NCI-H774 (cell line): ENCODE data around the gene EMC8.
"Not testable (repeated sequence)": the region's sequence is repeated elsewhere in the genome, so short reads cannot be mapped to it uniquely, and the experiment has no call there.

ENCODE experiments used
- DNase-seq: peaks from one replicate; lab custom pipeline; 2025; lab: John Stamatoyannopoulos, UW

EMC8 gene

DNA sequence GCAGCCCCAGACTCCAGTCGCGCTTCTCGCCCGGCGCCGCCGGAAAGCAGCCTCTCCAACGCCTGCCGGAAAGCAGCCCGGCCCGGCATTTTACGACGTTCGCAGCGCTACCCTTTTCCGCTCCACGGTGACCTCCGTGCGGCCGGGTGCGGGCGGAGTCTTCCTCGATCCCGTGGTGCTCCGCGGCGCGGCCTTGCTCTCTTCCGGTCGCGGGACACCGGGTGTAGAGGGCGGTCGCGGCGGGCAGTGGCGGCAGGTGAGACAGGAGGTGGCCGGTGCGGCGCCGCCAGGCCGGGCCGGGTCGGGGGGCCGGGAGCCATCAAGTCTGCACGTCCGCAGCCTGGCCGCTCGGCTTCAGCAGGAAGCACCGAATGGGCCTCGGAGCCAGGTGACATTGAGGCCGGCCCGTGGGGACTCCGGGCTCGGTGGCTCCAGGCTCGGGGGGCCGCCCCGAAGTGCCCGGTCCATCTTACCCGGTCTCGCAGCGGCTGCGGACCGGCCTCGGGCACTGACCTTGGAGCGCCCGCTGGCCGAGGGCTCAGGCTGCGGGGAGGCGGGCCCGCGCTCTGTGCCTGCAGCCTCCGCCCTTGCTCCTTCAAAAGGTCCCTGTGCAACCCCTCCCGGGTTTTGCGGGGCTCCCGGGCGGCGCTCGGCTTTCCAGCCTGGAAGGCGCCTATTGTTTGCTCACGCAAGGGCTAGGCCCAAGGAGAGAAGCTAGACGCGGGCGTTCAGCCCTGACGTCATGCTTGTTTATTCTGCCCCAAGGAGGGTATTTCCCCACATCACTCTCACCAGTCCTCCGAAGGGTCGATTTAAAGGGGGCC is at the start of gene EMC8, which contains the start of gene COX4I1:
EMC8 (minus strand) TSS at position 48 of the 824 bp plus-strand sequence. CDS start 249 bp downstream, outside the sequence.
COX4I1 (plus strand) TSS at position 199 of the 824 bp plus-strand sequence. CDS start 1,511 bp downstream, outside the sequence.
- peak; percentile 62 for DNase-seq

DNA sequence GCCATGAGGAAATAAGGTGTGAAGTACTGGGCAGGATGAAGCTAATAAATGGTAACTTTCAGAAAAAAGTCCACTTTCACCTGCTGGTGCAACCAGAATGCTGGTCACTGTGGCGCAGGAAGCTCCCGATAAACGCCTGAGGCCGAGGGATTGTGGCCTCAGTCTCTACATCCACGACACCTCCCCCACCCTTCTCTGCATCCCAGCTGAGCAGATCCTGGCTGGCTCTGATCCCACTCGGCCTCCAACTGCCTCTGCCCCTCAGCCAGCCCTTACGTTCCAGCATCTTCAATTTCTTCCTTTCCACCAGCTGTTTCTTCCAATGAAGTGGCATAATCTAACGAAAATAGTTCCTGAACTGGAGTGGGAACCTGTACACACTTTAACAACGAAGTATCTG is 49.6 kb upstream of the EMC8 start:
- no peak for DNase-seq

DNA sequence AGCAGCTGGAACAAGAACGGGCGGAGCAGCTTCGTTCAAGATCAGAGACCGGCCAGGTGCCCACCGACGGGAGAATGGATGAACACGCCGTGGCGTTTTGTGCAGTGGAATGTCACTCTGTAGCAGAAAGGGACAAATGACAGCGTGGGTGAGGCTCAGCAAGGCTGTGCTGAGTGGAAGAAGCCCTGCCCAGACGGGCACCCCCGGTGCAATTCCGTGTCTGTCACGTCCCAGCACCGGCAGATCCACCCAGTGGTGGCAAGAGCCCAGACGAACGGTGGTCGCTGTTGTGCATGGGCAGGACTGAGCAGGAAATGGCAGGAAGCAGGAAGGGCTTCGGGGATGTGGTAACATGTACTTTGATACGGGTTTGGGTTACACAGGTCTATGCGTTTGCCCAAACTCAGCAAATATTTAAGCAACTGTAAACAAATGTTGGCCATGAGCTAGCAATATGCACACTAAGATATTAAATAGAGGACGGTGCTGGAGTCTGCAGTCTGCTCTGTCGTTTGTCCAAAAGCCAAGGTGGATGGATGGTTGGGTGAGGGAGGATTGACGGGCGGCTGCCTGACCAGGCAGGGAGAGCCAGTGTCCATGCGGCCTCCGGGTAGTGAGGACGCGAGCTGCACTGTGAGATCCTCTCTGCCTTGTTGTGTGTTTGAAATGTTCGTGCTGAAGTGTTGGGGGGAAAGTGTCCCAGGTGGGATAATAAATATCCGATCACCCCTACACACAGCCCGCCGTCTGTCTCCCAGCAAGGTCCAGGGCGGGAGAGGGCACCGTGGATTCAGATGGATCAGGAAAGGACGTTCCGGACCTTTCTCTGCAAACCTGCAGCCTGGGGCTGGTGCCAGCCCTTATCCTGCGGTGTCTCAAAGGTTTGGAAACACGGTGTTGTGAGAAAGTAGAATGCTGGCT is 48.6 kb upstream of the EMC8 start:
- no peak for DNase-seq

DNA sequence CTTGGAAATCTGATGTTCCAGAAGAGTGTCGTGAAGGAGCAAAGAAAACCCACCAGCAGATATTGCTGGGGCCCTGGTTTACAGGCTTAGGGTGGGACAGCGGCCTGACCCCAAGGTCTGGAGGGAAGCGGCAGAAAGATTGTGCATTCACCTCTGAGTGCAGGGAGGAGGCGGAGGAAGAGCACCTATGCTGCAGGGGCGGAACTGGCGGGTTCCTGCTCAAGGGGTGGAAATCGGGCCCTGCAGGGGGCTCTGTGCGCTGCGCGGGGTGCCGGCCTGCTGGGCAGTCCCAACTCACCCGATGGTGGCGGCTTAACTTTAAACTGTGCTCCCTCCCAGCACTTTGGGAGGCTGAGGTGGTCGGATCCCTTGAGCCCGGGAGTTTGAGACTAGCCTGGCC is 47.7 kb upstream of the EMC8 start:
- no peak for DNase-seq

DNA sequence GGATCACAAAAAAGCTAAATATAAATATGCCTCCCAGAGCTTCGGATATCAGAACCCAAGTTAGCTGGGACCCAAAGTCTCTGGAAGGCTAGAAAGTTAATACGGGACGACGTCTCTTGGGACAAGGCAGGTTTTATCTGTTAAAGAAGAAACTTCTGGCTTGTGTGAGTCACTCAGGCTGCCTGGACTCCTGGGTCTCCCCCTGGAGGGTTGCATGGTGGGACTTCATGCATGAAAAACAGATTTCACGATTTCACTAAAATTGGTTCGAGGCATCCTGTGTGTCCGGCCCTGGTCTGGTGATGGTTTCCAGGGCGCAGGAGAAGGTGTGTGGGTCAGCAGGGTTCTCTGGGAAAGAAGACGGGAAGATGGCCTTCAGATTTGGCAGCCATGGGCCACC is 47.1 kb upstream of the EMC8 start:
- DNase-seq, result no peak

DNA sequence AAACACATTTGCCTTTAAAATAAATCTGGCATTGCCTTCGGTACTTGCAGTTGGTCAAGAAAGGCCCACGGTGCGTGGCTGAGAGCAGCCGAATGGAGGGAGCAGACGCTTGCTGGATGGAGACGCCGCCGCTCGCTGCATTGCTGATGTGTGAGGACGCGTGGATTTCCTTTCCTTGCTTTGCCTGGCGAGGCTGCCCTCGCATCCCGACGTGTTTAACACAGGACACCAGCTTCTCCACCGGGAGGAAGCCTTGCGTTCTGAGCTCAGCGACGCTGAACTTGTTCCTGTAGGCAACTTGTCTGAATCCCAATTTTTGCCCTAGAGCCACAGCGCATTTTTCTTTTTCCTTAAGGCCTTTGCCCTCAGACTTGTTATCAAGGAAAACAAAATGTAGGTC is 45.9 kb upstream of the EMC8 start:
- DNase-seq, result no peak

DNA sequence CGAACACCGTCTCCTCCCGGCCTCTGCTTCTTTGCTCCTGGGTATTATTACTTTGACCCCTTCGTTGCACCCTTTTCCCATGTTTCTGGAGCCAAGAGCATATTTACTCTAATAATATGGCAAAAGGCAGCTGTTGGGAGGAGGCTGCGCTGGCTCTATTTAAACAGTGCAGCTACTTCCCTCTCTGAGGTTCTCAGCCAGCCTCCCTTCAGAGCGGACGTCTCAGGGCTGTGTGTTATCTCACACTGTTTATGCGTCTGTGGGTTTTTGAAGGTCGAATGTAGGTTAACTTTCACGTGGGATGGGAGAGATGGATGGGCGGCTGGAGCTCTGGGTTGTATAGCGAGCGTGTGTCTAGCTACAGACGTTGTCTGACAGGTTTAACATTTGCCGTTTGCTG is 45.4 kb upstream of the EMC8 start:
- no peak for DNase-seq

DNA sequence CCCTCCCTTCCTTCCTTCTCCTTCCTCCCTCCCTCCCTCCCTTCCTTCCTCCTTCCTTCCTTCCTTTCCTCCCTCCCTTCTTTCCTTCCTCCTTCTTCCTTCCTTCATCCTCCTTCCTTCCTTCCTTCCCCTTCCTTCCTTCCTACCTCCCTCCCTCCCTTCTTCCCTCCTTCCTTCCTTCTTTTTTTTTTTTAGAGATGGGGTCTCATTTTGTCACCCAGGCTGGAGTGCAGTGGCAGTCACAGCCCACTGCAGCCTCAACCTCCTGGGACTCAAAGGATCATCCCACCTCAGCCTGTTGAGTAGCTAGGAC is 44.8 kb upstream of the EMC8 start:
- DNase-seq, result no peak

DNA sequence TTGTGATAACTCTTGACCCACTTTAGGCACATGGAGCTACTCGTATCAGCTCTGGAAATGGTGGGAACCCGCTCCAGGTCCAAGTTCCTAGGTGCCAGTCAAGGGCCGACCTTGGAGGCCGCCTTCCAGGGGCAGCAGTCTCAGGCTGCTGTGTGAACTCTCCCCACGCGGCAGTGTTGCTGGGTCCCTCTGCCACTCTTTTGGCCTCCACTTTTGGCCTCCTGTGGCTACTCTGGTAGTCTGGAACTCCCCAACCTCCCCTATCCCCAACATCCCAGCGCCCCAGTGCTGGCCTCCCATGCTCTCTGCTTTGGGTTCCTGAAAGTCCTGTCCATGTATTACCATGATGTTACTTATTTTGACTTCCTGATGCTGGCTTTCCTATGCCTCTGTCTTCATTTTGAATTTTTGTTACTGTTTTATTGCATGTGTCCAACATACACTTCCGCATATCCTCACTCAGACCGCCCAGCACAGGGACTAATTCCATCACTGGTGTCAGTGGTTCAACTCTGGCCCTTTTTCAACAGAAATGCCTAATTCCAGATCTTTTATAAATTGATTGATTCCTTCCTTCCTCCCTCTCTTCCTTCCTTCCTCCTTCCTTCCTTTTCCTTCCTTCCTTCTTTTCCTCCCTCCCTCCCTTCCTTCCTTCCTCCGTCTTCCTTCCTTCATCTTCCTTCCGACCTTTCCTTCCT is 44.3 kb upstream of the EMC8 start:
- DNase-seq, result no peak

DNA sequence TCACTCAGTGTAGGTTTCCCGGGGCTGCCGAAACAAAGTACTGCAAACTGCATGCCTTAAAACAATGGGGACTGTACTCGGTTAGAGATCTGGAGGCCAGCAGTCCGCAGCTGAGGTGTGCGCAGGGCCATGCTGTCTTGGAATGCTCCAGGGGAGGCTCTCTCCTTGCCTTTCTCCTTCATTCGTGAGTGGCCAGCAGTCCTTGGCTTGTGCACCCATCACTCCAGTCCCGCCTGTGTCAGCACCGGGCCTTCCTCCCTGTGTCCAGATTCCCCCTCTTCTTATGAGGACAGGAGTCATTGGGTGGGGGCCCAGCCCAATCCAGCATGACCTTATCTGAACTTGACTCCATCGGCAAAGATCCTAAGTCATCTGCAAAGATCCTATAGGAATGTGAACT is 43.5 kb upstream of the EMC8 start:
- no peak for DNase-seq

DNA sequence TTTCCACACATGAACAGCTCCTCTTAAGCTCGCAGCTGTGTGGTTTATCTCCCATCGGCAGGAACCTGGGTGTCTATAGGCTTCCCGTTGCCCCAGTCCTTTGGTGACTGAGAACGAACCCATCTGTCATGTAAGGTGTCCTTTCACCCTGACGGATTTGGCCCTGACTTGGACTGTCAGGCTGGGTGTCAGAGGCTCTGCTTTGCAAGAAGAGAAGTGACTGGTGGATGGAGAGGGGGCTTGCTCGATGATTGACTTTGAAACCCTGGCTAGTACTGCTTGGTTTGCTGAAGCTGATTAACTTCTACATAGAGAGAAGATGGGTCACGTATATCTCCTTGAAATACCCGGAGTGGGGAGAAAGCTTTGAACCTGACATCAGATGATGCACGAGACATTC is 43.1 kb upstream of the EMC8 start:
- no peak for DNase-seq

DNA sequence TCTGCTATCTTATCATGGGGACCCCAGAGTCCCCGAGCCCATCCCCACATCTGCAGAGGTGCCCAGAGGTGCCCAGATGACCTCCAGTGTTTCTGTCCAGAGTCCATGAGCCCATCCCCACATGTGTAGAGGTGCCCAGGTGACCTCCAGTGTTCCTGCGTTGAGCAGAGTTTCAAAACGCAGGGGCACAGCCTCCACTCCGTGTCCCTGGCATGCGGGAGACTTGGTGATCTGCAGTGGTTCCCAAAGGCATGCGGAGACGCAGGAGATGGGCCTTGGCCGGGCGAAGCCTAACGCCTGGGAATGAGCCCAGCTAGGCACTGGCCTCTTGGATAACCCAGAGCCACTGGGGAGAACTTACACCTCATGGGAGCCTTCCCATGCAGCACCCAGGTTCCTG is 41.5 kb upstream of the EMC8 start:
- no peak for DNase-seq

DNA sequence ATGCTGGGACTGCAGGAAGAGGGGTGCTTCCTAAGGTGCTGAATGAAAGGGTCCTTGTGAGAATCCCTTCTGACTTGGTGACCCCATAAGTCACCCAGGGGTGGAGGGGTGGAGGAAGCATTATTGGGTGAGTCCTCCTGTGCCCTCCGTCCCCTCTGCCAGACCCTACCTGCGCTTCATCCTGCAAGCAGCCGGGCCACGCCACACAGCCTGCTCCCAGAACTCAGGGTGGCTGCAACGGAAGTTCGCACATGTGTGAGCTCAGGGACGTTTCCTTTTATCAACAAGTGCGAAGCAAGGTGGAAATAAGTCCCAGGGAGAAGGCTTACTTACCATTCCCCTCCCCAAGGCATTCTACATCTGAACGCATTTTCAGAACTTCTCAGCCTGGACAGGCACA is 41.1 kb upstream of the EMC8 start:
- DNase-seq, result no peak

DNA sequence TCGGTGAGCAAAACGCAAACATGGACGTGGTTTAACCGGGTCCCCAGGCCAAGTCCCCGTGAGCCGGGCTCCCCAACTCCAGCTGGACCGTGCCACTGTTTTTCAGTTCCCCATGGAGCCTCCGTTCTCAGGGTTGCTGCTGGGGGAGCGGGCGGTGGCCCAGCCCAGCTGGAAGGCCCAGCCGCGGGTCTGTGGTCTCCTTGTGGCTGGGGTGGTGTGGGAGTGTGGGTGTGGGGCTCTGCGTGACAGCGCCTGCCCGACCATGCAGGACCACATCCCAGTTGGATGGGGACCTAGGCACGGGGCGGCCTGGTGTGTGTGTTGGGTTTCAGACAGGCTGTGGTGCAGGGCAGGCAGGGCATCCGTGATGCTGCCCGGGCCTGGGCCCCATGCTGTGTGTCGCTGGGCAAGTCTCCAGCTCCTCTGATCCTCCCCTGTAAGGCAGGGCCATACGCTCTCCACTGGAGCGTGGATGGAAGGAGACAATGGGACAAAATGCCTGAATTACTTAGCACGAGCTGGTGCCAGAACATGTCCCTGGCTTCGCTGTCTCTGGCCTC is 40.4 kb upstream of the EMC8 start:
- DNase-seq, result no peak

DNA sequence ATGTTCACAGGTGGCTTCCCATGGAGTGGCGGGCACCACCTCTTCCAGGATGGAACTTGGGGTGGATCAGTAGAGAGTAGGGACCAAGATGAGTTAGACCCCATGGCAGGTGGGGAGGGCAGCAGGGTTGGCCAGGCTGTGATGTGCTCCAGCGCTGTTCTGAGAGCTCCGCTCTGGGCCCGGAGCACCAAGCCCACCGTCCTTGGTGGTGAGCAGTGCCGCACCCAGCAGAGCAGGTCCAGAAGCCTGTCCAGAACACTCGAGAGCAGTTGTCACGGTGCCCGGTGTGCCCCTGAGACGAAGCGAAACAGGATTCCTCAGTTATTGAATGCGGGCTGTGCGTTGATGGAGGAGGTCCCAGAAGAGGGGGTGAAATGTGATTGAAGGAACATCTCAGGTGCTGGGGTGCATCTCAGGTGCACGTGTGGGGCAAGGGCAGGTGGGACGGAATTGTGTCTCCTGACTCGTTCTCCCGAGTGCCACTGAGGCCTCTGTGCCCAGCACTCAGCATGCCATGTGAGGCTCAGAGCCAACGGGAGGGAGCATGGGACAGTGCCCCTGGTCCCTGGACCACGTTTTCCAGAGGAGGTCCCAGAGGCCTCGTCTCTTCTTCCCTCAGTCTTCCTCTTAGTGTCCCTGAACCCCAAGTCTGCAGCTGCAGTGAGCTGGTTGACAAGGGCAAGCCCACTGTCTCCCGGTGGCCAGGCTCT is 39.7 kb upstream of the EMC8 start:
- DNase-seq, result no peak

DNA sequence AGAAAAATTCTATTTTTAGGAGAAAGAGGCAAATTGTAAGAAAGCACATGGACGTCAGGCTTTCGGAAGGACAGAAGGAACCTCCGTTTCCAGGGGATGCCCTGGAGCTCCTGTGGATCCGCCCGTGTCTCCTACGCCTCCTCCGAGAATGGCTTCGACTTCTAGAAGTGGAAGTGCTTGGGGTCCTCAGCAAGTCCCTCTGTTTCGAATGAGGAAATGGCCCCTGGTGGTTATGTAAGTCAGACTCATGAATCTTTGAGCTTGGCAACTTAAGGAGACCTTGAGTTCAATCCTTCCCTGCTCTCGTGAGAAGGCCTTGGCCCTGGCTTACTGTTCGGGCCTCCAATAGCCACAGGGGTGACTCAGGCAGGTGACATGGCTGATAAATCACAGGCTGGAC is 39.0 kb upstream of the EMC8 start:
- DNase-seq, result no peak

DNA sequence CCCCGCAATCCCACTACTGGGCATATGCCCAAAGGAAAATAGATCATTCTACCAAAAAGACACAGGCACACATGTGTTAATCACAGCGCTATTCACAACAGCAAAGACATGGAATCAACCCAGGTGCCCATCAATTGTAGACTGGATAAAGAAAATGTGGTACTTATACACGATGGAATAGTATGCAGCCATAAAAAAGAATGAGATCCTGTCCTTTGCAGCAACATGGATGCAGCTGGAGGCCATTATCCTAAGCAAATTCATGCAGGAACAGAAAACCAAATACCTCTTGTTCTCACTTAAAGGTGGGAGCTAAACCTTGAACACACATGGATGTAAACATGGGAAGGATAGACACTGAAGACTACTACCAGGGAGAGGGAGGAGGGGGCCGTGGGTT is 38.3 kb upstream of the EMC8 start:
- DNase-seq, result not testable (repeated sequence)

DNA sequence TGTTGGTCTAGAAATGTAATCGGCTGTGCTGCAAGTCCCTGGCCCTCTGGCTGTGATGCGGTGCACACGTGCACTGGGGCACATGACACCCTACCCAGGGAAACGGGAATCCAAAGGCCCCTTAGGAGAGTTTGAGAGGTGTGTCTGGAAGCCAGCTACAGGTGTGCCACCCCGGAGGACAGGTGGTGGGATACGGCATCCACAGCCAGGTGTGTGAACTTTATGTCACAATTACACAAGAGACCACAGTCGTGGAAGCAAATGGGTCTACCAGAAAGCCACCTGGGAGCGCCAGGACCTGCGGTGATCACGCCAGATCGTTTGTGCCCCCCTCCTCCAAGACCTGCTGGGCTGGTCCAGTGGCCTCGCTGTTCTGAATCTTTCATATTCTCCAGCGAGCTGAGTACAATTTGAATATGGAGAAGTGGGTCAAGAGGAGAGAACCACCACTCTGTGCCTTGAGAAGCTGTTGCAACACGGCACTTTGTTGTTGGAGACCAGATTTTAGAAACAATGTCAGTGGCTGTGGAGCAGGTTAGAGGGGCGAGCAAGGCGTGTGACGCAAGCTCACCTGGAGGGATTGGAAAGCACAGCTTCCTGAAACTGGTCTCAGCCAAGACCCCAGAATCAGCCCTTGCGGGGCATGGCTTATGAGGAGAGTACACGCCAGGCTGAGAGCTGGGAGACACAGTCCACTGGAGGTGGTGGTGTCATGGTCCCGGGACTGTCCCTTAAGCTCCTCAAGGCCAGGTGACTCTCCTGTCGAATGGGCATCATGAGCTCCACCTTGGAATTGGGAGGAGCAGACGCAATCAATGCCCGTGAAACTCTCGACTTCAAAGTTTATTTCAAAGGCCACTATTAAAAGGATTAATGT is 37.6 kb upstream of the EMC8 start:
- no peak for DNase-seq

DNA sequence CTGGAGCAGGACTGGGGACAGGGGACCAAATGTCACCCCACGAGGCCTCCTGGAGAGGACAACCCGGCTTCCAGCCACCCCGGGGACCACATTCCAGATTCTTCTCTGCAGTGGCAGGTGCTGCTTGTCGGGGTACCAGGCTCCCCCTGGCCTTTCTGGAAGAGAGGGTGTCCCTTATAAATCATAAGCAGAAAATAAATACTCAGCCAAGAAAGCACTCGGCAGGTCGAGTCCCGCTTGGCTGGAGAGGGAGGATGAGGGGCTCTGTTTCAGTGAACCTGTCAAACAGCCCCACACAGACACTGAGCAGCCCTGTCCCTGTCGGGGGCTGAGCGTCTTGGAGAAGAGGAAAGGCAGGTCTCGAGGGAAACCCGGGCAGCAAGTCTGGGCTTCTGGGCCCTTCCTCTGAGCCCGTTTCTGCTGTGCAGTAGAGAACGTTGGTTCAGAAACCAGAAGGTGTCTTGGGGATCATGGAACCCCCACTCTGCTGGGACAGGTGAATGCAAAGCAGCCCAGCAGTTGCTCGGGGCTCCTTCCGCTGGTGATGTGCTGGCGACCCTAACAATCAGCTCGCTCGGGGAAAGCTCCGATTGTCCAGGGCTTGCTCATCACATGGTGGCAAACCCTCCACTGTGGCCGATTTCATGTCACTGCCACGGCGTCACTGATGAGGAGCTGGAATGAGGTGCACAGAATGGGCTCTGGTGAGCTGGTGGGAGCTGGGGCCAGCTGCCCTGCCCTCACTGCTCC is 36.8 kb upstream of the EMC8 start:
- no peak for DNase-seq

DNA sequence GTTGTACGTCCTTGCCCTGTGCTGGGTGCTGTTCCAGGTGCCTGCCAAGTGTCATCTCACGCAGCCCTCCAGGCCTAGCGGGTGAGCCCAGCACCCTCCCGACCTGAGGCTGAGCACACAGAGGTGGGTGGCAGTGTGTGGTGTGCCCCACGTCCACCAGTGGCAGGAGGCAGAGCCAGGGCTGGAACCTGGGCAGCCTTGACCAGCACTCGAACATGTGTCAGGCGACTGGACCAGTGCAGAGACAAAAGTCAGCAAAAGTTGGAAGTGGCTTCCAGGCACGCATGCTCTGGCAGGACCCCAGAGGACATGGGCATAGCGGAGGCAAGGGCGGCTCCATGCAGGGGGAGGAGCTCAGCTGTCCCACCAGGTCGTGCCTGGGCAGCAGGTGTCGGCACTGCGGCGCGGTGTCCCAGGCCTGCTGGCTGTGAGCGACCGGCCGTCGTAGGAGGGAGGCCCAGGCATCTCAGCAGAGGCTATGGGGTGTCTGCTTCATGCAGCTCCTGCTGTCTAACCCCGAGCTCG is 35.9 kb upstream of the EMC8 start:
- no peak for DNase-seq
